AG10803 (cell line): ENCODE data around the gene PKN3.

Experiments
- DNase-seq: peaks from one replicate; pipeline ENCODE4 v3.0.0; 2010; ENCODE audit warnings: low read depth
- H3K4me3 ChIP-seq: 2 replicates; pipeline ENCODE4 v1.5.1; 2011; ENCODE audit warnings: mild to moderate bottlenecking, low read length, control low read depth
- CTCF ChIP-seq: conservative IDR thresholded peaks from 2 replicates; pipeline ENCODE4 v1.5.1; 2011; ENCODE audit warnings: mild to moderate bottlenecking, low read length, control low read depth, inconsistent platforms

PKN3 gene

GRCh38 chr9:128669786-128670185 lies 32.5 kb upstream of the PKN3 start:
- TF ChIP-seq CTCF: no peak
- DNase-seq: no peak

GRCh38 chr9:128675382-128675781 lies 26.9 kb upstream of the PKN3 start:
- no peak for TF ChIP-seq CTCF
- no peak overlapping the region for H3K4me3 ChIP-seq
- DNase-seq: no peak

More at GRCh38 chr9:128669786-128670185, 32.5 kb upstream of the PKN3 start:
- H3K4me3 ChIP-seq: no peak overlapping the region

- no peak for TF ChIP-seq CTCF
- H3K4me3 ChIP-seq: no peak overlapping the region
- DNase-seq: no peak
These were observed 24.5 kb upstream of the PKN3 start for GRCh38 chr9:128677794-128678193.

GRCh38 chr9:128683340-128684064 lies 18.8 kb upstream of the PKN3 start:
- TF ChIP-seq CTCF: no peak
- H3K4me3 ChIP-seq: peak overlapping the region; percentile 79
- DNase-seq: peak; percentile 71

GRCh38 chr9:128684065-128684324 lies 18.3 kb upstream of the PKN3 start:
- H3K4me3 ChIP-seq: peak overlapping the region; percentile 79
- no peak for DNase-seq
- TF ChIP-seq CTCF: no peak

GRCh38 chr9:128684325-128685199 lies 17.7 kb upstream of the PKN3 start:
- H3K4me3 ChIP-seq: peak overlapping the region; percentile 79
- TF ChIP-seq CTCF: no peak
- peak; percentile 76 for DNase-seq
